Lower lobe of right lung (tissue), 2 donors: Measurements from ENCODE around the gene ZDHHC17. TPM values are rescaled to one million over a fixed set of nuclear protein-coding genes. Genes with fewer than 3 reads are reported as not detected.

Source experiments
- ATAC-seq, 2 donors: fragments of 200-7000 bp; cut with Tn5 transposase; one replicate each; pipeline ENCODE4 v1.9.1; 2020 to 2022; ENCODE audit warnings: mild to moderate bottlenecking in 2 of 2, moderate library complexity in 2 of 2
- DNase-seq: peaks from one replicate; pipeline ENCODE4 v3.0.0-alpha.2; 2020
- H3K27ac ChIP-seq: fragments of 200-600 bp; one replicate; pipeline ENCODE4 v1.8.0; 2022
- H3K27me3 ChIP-seq: fragments of 200-600 bp; one replicate; pipeline ENCODE4 v1.8.0; 2022; ENCODE audit warnings: low read depth
- H3K36me3 ChIP-seq: fragments of 200-600 bp; one replicate; pipeline ENCODE4 v1.8.0; 2022; ENCODE audit warnings: mild to moderate bottlenecking
- H3K4me1 ChIP-seq: fragments of 200-600 bp; one replicate; pipeline ENCODE4 v1.8.0; 2022
- H3K4me3 ChIP-seq: fragments of 200-600 bp; one replicate; pipeline ENCODE4 v1.8.0; 2022; ENCODE audit warnings: mild to moderate bottlenecking
- H3K9me3 ChIP-seq: fragments of 200-600 bp; one replicate; pipeline ENCODE4 v1.8.0; 2022
- CTCF ChIP-seq: fragments of 200-600 bp; IDR thresholded peaks from one replicate; pipeline ENCODE4 v1.8.0; 2022; ENCODE audit warnings: antibody characterized with exemption, mild to moderate bottlenecking
- intact Hi-C: fragments of 100-400 bp; cut with DNase I; formaldehyde crosslinking; loops from one replicate; pipeline ENCODE4 v1.11.0; 2022
- total RNA-seq: library from RNA; stranded (reverse); fragmentation: NEBNext Ultra II Directional; extraction: Animal tissue kit (Norgen Biotek cat#: 25700); gene quantifications from one replicate; pipeline ENCODE4 v1.2.1, GENCODE V29; 2021
- donor health status: DM: no; HTN: yes; CAD: no; lungs with severe emphysema.

The ZDHHC17 gene
- total RNA-seq, 1 donor from 2014 or later, result 27.9 TPM

DNA sequence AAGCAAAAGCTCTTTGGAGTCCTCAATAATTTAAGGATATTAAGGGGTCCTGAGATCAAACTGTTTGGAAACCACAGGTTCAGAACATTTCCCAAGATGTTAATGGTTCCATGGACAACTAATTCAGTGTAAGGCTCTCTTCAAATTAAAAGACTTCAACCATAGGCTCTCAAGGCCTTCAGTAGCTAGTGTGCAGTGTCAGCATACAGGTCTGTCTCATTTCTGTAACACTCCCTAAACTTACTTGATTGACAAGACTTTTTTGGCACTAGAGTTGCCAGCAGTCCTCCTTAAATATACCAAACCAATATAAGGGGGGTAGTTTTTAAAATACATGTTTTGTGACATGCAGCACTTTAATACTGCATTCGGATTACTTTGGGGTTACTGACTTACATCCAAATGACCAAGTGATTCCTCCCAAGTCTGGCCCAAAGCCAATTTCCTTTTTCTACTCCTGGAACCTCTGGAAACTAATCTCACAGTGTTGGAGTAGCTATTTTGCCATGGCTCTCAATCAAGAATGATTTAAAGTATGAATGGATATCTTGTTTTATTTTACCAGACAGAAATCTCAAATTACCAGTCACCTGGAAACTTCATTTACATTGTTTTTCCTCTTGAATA, 92.2 kb downstream of the ZDHHC17 start:
- intact Hi-C loops, result no loop called here
- Histone ChIP-seq H3K36me3 (peaks cover 28% of the 10 kb centered on the region), H3K9me3 (peaks cover 10% of the 10 kb centered on the region), H3K27ac (no peak overlapping the region), H3K4me3 (no peak overlapping the region), H3K27me3 (no peaks in the 10 kb centered on the region), H3K4me1 (no peaks in the 10 kb centered on the region)
- TF ChIP-seq CTCF, result no peak
- ATAC-seq (no peak), DNase-seq (no peak)

- Histone ChIP-seq H3K4me1 (no peaks in the 10 kb centered on the region), H3K4me3 (no peak overlapping the region), H3K36me3 (peaks cover 27% of the 10 kb centered on the region), H3K9me3 (peaks cover 10% of the 10 kb centered on the region), H3K27me3 (no peaks in the 10 kb centered on the region), H3K27ac (no peak overlapping the region)
- DNase-seq, result no peak
- no peak for ATAC-seq
- intact Hi-C loops, result no loop called here
- no peak for TF ChIP-seq CTCF
Measured at GRCh38 chr12:76859611-76860010, 95.7 kb downstream of the ZDHHC17 start.

DNA sequence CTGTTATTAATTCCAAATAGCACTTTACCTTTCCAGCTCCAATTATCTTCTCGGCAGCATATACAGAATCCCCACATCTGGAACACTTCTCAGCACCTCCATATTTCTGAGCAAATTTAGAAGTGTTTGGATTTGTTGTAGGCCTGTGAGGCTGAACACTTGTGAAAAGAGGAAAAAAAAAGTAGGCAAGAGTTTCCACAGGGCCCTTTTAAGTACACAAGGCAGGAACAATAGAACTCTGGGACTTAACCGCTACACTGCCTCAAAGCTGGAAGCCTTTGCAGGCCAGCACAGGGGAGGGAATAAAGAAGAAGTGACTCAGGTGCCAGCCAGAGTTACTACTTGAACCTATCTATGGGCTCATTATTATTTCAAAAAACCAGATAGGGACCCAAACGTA, 96.3 kb downstream of the ZDHHC17 start:
- Histone ChIP-seq H3K4me1 (no peaks in the 10 kb centered on the region), H3K27me3 (no peaks in the 10 kb centered on the region)

DNA sequence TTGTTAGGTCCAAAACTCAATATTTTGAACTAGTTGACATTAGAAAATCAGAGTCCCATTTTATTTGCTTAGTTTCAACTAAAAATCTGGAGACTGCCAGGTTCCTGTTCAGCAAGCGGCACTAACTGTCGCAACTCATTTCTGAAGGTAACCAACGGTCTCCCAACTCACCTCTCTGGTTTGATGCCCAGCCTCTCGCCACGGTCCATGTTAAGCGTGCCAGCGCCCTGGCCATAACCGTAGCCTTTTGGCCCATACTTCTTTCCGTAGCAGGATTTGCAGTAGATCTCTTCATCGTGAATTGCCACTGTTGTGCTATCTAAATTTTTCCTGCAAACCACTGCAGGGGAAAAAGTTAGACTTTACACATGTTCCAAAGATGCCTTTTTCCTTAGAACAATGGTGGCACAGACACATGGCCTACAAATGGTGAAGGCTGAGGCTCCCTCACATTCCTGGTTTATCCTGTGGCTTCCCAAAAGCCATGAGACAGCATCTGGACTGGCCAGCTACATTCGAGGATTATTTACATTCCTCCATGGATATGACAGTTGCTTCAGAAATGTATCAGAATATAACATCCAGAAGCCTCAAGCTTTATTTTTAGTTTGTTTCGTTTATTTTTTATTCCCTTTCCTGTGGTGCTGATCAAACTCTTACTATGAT, 99.2 kb downstream of the ZDHHC17 start:
- Histone ChIP-seq H3K4me3 (no peak overlapping the region), H3K36me3 (peaks cover 19% of the 10 kb centered on the region), H3K27ac (no peak overlapping the region), H3K9me3 (no peaks in the 10 kb centered on the region), H3K27me3 (no peaks in the 10 kb centered on the region), H3K4me1 (no peaks in the 10 kb centered on the region)
- ATAC-seq (no peak), DNase-seq (no peak)
- intact Hi-C loops, result no loop called here
- no peak for TF ChIP-seq CTCF

More for the DNA sequence above, 96.3 kb downstream of the ZDHHC17 start:
- DNase-seq, result no peak
- H3K27ac ChIP-seq, result no peak overlapping the region
- no peak for TF ChIP-seq CTCF
- intact Hi-C loops, result no loop called here
- peaks cover 10% of the 10 kb centered on the region for H3K9me3 ChIP-seq
- no peak overlapping the region for H3K4me3 ChIP-seq
- no peak for ATAC-seq
- peaks cover 27% of the 10 kb centered on the region for H3K36me3 ChIP-seq

GRCh38 chr12:76863837-76864236, 99.9 kb downstream of the ZDHHC17 start:
- Histone ChIP-seq H3K36me3 (peaks cover 19% of the 10 kb centered on the region), H3K27me3 (no peaks in the 10 kb centered on the region), H3K4me3 (no peak overlapping the region), H3K9me3 (no peaks in the 10 kb centered on the region), H3K27ac (no peak overlapping the region), H3K4me1 (no peaks in the 10 kb centered on the region)
- no peak for TF ChIP-seq CTCF
- no peak for DNase-seq
- intact Hi-C loops, result no loop called here
- no peak for ATAC-seq
